Right atrium auricular region (tissue), 2 donors: ENCODE data around the gene ADSL. TPM values are rescaled to one million over a fixed set of nuclear protein-coding genes. Genes with fewer than 3 reads are reported as not detected.

ENCODE experiments used
- DNase-seq: peaks from one replicate; pipeline ENCODE4 v3.0.0-alpha.2; 2019; ENCODE audit warnings: low spot score
- H3K27ac ChIP-seq, 2 donors: fragments of 200-600 bp; sonication (generic); 1 replicate in 1 of 2; 2 replicates in 1 of 2; pipeline ENCODE4 v1.5.1; 2016 to 2019
- H3K27me3 ChIP-seq, 2 donors: fragments of 200-600 bp; sonication (generic); one replicate each; pipeline versions ENCODE4 v1.5.1 to v1.6.0; 2017 to 2019
- H3K36me3 ChIP-seq: fragments of 200-600 bp; sonication (generic); one replicate; pipeline ENCODE4 v1.5.1; 2016
- H3K4me1 ChIP-seq, 2 donors: fragments of 200-600 bp; sonication (generic); one replicate each; pipeline versions ENCODE4 v1.5.1 to v1.6.0; 2017 to 2019
- H3K4me3 ChIP-seq, 2 donors: fragments of 200-600 bp; sonication (generic); 1 replicate in 1 of 2; 2 replicates in 1 of 2; pipeline ENCODE4 v1.5.1; 2017 to 2019; ENCODE audit warnings: mild to moderate bottlenecking in 1 of 2, moderate library complexity in 1 of 2
- H3K9me3 ChIP-seq, 2 donors: fragments of 200-600 bp; sonication (generic); one replicate each; pipeline ENCODE4 v1.5.1; 2019
- CTCF ChIP-seq, 2 donors: fragments of 200-600 bp; sonication (generic); IDR thresholded peaks; one replicate each; pipeline ENCODE4 v1.5.1; 2019; ENCODE audit warnings: antibody characterized with exemption in 2 of 2
- total RNA-seq, 2 donors: library from RNA; depleted of rRNA; stranded (reverse); fragments of >200 nt; gene quantifications; one replicate each; pipeline ENCODE4 v1.1.0, GENCODE V29; 2016

Gene ADSL
- total RNA-seq, 2 donors from 2014 or later = 41.8 to 69.9 TPM

GRCh38 chr22:40397396-40397795, 51.1 kb downstream of the ADSL start:
- no peak for TF ChIP-seq CTCF (IDR thresholded peaks at IDR 0.05)
- Histone ChIP-seq H3K36me3 (peaks cover 13% of the 10 kb centered on the region), H3K9me3 (no peaks in the 10 kb centered on the region), H3K27me3 (no peaks in the 10 kb centered on the region), H3K27ac (no peak overlapping the region), H3K4me1 (peaks cover 0 to 19% of the 10 kb centered on the region in 2 donors), H3K4me3 (no peak overlapping the region)
- no peak for DNase-seq

DNA sequence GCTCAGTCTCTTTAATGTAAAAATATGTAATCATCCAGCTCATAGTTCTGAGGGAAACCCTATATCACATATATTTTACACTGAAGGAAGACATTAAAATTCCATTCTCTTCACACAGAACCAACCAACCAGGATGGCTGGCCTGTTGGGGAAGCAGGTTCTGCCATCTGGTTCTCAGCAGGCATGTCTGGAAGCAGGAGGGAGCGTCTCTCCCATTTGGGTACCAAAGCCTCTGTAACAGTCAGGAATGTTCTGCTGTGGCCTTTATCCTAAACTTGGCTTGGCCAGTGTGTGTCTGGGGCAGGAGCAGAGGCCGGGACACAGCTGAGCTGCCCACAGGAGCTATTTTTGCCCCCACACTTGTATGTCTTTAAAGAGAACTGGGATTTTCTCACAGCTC, 53.3 kb downstream of the ADSL start:
- Histone ChIP-seq H3K27me3 (no peaks in the 10 kb centered on the region), H3K4me1 (peaks cover 0 to 19% of the 10 kb centered on the region in 2 donors), H3K27ac (no peak overlapping the region), H3K4me3 (no peak overlapping the region), H3K36me3 (peaks cover 32% of the 10 kb centered on the region), H3K9me3 (no peaks in the 10 kb centered on the region)
- no peak for DNase-seq
- TF ChIP-seq CTCF (IDR thresholded peaks at IDR 0.05) = no peak

GRCh38 chr22:40400159-40400558, 53.9 kb downstream of the ADSL start:
- Histone ChIP-seq H3K27ac (no peak overlapping the region), H3K9me3 (no peaks in the 10 kb centered on the region), H3K27me3 (no peaks in the 10 kb centered on the region), H3K36me3 (peaks cover 38% of the 10 kb centered on the region), H3K4me3 (no peak overlapping the region), H3K4me1 (peaks cover 0 to 19% of the 10 kb centered on the region in 2 donors)
- TF ChIP-seq CTCF (IDR thresholded peaks at IDR 0.05) = no peak
- DNase-seq = no peak

GRCh38 chr22:40401532-40401931, 55.2 kb downstream of the ADSL start:
- Histone ChIP-seq H3K4me3 (no peak overlapping the region), H3K27me3 (no peaks in the 10 kb centered on the region), H3K27ac (no peak overlapping the region), H3K4me1 (peaks cover 0 to 19% of the 10 kb centered on the region in 2 donors), H3K36me3 (peaks cover 51% of the 10 kb centered on the region), H3K9me3 (no peaks in the 10 kb centered on the region)
- DNase-seq = no peak
- no peak for TF ChIP-seq CTCF (IDR thresholded peaks at IDR 0.05)

GRCh38 chr22:40401981-40402406, 55.7 kb downstream of the ADSL start:
- Histone ChIP-seq H3K4me3 (no peak overlapping the region), H3K36me3 (peaks cover 56% of the 10 kb centered on the region), H3K4me1 (peaks cover 0 to 16% of the 10 kb centered on the region in 2 donors), H3K27me3 (no peaks in the 10 kb centered on the region), H3K27ac (no peak overlapping the region), H3K9me3 (no peaks in the 10 kb centered on the region)
- no peak for TF ChIP-seq CTCF (IDR thresholded peaks at IDR 0.05)
- no peak for DNase-seq

GRCh38 chr22:40403141-40403540, 56.8 kb downstream of the ADSL start:
- Histone ChIP-seq H3K36me3 (peaks cover 67% of the 10 kb centered on the region), H3K27ac (no peak overlapping the region)

More at GRCh38 chr22:40403141-40403540, 56.8 kb downstream of the ADSL start:
- Histone ChIP-seq H3K27me3 (no peaks in the 10 kb centered on the region), H3K4me3 (no peak overlapping the region), H3K4me1 (peaks cover 0 to 11% of the 10 kb centered on the region in 2 donors), H3K9me3 (no peaks in the 10 kb centered on the region)
- no peak for TF ChIP-seq CTCF (IDR thresholded peaks at IDR 0.05)
- no peak for DNase-seq
